DOHH2 (cell line): ENCODE results near the gene ANTKMT.

Source experiments
- H3F3A ChIP-seq: fragments of 200-600 bp; sonication (generic), shearing (Covaris generic); 2 replicates; pipeline ENCODE4 v1.6.0; 2016; ENCODE audit warnings: antibody characterized with exemption, mild to moderate bottlenecking; ENCODE audit not compliant: control insufficient read depth, insufficient read depth
- H3K27ac ChIP-seq: fragments of 200-600 bp; sonication (generic); 2 replicates; pipeline ENCODE4 v1.5.1; 2014; ENCODE audit warnings: low read depth, mild to moderate bottlenecking, low read length, moderate library complexity
- H3K27me3 ChIP-seq: fragments of 200-600 bp; sonication (generic); 2 replicates; pipeline ENCODE4 v1.6.1; 2014; ENCODE audit warnings: mild to moderate bottlenecking, low read length, mixed read lengths; ENCODE audit not compliant: control insufficient read depth
- H3K36me3 ChIP-seq: fragments of 200-600 bp; sonication (generic); 2 replicates; pipeline ENCODE4 v1.6.1; 2014; ENCODE audit warnings: mild to moderate bottlenecking, low read length, moderate library complexity, mixed read lengths; ENCODE audit not compliant: control insufficient read depth
- H3K4me1 ChIP-seq: fragments of 200-600 bp; sonication (generic); 2 replicates; pipeline ENCODE4 v1.6.1; 2014; ENCODE audit warnings: mild to moderate bottlenecking, low read length, mixed read lengths; ENCODE audit not compliant: control insufficient read depth
- H3K4me2 ChIP-seq: fragments of 200-600 bp; sonication (generic); 2 replicates; pipeline ENCODE4 v1.6.0; 2014; ENCODE audit warnings: mild to moderate bottlenecking, low read length, moderate library complexity
- H3K4me3 ChIP-seq: fragments of 200-600 bp; sonication (generic); 2 replicates; pipeline ENCODE4 v1.5.1; 2014; ENCODE audit warnings: mild to moderate bottlenecking, low read length, mixed read lengths
- H3K79me2 ChIP-seq: fragments of 200-600 bp; sonication (generic); 2 replicates; pipeline ENCODE4 v1.6.1; 2014; ENCODE audit warnings: mild to moderate bottlenecking, low read length, mixed read lengths; ENCODE audit not compliant: control insufficient read depth
- H3K9me2 ChIP-seq: fragments of 200-600 bp; sonication (generic); replicated peaks from 2 replicates; pipeline ENCODE4 v1.6.1; 2014; ENCODE audit warnings: mild to moderate bottlenecking, low read length, mixed read lengths; ENCODE audit not compliant: control insufficient read depth
- H3K9me3 ChIP-seq: fragments of 200-600 bp; sonication (generic); 2 replicates; pipeline ENCODE4 v1.6.1; 2014; ENCODE audit warnings: antibody characterized with exemption, low read length, mixed read lengths; ENCODE audit not compliant: control insufficient read depth, insufficient read depth
- H4K20me1 ChIP-seq: fragments of 200-600 bp; sonication (generic); 2 replicates; pipeline ENCODE4 v1.6.0; 2014; ENCODE audit warnings: low read depth, mild to moderate bottlenecking, antibody characterized with exemption, low read length, moderate library complexity; ENCODE audit not compliant: control insufficient read depth, insufficient read depth
- CTCF ChIP-seq: fragments of 200-600 bp; sonication (generic); IDR thresholded peaks from one replicate; pipeline ENCODE4 v1.5.1; 2014; ENCODE audit warnings: antibody characterized with exemption, mild to moderate bottlenecking, low read depth, low read length; ENCODE audit not compliant: poor library complexity, severe bottlenecking
- EZH2phosphoT487 ChIP-seq: fragments of 200-600 bp; sonication (generic); IDR thresholded peaks from 2 replicates; pipeline ENCODE4 v1.6.1; 2017; ENCODE audit warnings: borderline replicate concordance, mild to moderate bottlenecking, antibody characterized with exemption, low read length, moderate library complexity, mixed read lengths

Gene ANTKMT

DNA sequence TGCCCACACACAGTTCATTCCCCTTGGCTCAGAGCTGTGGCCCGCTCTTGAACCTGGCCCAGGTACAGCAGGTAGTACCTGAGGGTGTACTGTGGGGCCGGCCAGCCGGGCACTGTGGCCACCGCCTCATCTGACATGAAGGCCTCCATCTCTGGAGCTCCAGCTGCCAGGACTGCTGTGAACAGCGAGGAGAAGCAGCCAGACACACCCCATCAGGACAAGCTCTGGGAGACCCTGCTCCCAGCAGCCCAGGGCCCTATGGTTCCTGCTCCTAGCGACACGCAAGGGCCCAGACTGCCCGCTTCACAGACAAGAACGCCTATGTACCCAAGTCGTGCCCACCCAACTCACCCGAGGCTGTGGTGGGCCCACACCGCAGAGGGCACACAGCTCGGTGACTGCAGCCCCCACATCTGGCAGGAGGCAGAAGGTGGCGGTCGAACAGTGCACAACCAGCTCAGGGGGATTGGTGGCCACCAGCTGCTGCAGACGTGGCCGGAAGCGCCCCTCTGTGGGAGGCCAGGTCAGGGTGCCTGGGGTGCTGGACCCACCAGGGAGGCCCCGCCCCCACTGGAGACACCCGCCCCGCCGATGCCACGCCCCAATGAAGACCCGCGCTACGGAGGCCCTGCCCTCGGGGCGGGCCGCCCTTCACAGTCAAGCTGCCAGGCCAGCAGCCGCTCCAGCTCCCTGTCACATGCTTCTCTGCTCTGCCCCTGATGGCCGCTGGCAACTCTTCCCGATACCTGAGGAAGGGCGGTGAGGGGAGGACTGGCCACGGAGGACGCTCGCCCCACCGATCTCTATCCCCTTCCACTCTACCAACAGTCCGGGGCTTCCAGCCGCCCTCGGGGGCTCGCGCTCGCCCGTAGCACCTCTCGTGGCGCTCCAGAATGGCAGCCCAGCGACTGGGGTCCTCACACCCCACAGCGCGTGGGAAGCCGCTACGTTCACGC is 41.8 kb upstream of the ANTKMT start:
- TF ChIP-seq EZH2phosphoT487: no peak
- no peak for TF ChIP-seq CTCF
- peaks cover 36% of the 10 kb centered on the region for H3K79me2 ChIP-seq
- peaks cover 3% of the 10 kb centered on the region; the same call in 1 of the 2 replicates for H3K27me3 ChIP-seq
- H4K20me1 ChIP-seq: peaks cover 21% of the 10 kb centered on the region
- H3F3A ChIP-seq: no peaks in the 10 kb centered on the region; the same call in 1 of the 2 replicates
- no peaks in the 10 kb centered on the region for H3K9me2 ChIP-seq
- H3K4me2 ChIP-seq: peak overlapping the region; percentile 88
- peaks cover 45% of the 10 kb centered on the region for H3K4me1 ChIP-seq
- H3K27ac ChIP-seq: peak overlapping the region; percentile 44
- no peaks in the 10 kb centered on the region for H3K9me3 ChIP-seq
- H3K36me3 ChIP-seq: peaks cover 34% of the 10 kb centered on the region
- H3K4me3 ChIP-seq: peak overlapping the region; percentile 74

GRCh38 chr16:679814-680624 is 40.9 kb upstream of the ANTKMT start, which contains the start of gene STUB1:
STUB1 (plus strand) TSS chr16:680410; CDS start chr16:680526, 116 bp downstream.
- Histone ChIP-seq H3K36me3 (peaks cover 33% of the 10 kb centered on the region), H4K20me1 (peaks cover 19% of the 10 kb centered on the region), H3K4me1 (peaks cover 47% of the 10 kb centered on the region), H3K9me2 (no peaks in the 10 kb centered on the region), H3K9me3 (no peaks in the 10 kb centered on the region), H3K4me2 (peak within 1 kb of the TSS; percentile 97), H3K27ac (peak within 1 kb of the TSS; percentile 60), H3F3A (no peaks in the 10 kb centered on the region; the same call in 1 of the 2 replicates), H3K27me3 (peaks cover 3% of the 10 kb centered on the region; the same call in 1 of the 2 replicates), H3K4me3 (peak within 1 kb of the TSS; percentile 98), H3K79me2 (peaks cover 36% of the 10 kb centered on the region)
- TF ChIP-seq EZH2phosphoT487: no peak
- TF ChIP-seq CTCF: no peak

- Histone ChIP-seq H3K4me3 (peak overlapping the region; percentile 98), H3F3A (no peaks in the 10 kb centered on the region; the same call in 1 of the 2 replicates), H4K20me1 (peaks cover 19% of the 10 kb centered on the region), H3K9me2 (no peaks in the 10 kb centered on the region), H3K79me2 (peaks cover 36% of the 10 kb centered on the region), H3K27me3 (no peaks in the 10 kb centered on the region), H3K9me3 (no peaks in the 10 kb centered on the region), H3K36me3 (peaks cover 39% of the 10 kb centered on the region), H3K27ac (peak overlapping the region; percentile 60), H3K4me1 (peaks cover 45% of the 10 kb centered on the region), H3K4me2 (peak overlapping the region; percentile 97)
- no peak for TF ChIP-seq CTCF
- TF ChIP-seq EZH2phosphoT487: no peak
Observed at GRCh38 chr16:680625-680945, 40.4 kb upstream of the ANTKMT start.
